ENCODE data around the gene FOSL1. TPM values are rescaled to one million over a fixed set of nuclear protein-coding genes. Genes with fewer than 3 reads are reported as not detected.

The FOSL1 gene
- total and polyA plus RNA-seq, 2 of the 13 experiments (the other 11 are each of a cell fraction or from before 2014, with no cell fraction given), result 4.0 to 4.1 TPM

DNA sequence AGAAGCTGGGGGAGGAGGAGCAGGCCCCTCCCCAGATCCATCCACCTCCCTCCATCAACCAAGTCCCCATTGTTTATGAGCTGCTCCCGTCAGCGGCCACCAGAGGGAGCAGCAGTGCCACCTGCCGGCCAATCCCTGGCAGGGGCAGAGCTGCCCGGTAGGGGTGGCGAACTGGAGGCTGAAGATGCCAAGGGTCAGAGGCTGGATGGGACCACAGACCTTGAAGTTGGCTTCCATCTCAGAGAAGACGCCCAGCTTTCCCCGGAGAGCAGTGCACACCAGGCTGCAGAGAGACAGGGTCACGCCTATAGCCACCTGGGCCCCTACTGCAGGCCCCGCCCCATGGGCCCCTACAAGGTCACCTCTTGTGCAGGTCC, 15.5 kb downstream of the FOSL1 start (continued):
- TF ChIP-seq ETS1 (CRISPR knock-in tag; IDR thresholded peaks at IDR 0.05), result no peak
- no peak for TF ChIP-seq NFE2L1 (CRISPR knock-in tag; IDR thresholded peaks at IDR 0.05; ENCODE audit: borderline replicate concordance)
- TF ChIP-seq ZNF274 (CRISPR knock-in tag; IDR thresholded peaks at IDR 0.05), result no peak
- TF ChIP-seq ZNF672 (CRISPR knock-in tag; IDR thresholded peaks at IDR 0.05), result no peak
- TF ChIP-seq KDM1A (CRISPR knock-in tag; IDR thresholded peaks at IDR 0.05), result no peak
- no peak for TF ChIP-seq MTF1 (CRISPR knock-in tag; IDR thresholded peaks at IDR 0.05)
- peak; percentile 51; the same call in 1 of the 2 replicates for TF ChIP-seq KAT8 (CRISPR knock-in tag; IDR thresholded peaks at IDR 0.05)
- peak; percentile 24 for TF ChIP-seq AGO2 (optimal IDR thresholded peaks at IDR 0.05; ENCODE audit: low read depth, low read length)
- TF ChIP-seq ZMYM2 (CRISPR knock-in tag; IDR thresholded peaks at IDR 0.05), result no peak
- TF ChIP-seq ZNF589 (CRISPR knock-in tag; conservative IDR thresholded peaks at IDR 0.05), result no peak
- no peak for TF ChIP-seq PAF1 (CRISPR knock-in tag; IDR thresholded peaks at IDR 0.05)
- no peak for TF ChIP-seq SNAPC4 (CRISPR knock-in tag; IDR thresholded peaks at IDR 0.05)
- no peak for TF ChIP-seq ZNF3 (CRISPR knock-in tag; IDR thresholded peaks at IDR 0.05)
- TF ChIP-seq ETV5 (CRISPR knock-in tag; IDR thresholded peaks at IDR 0.05; ENCODE audit: borderline replicate concordance), result no peak
- TF ChIP-seq JUND (CRISPR knock-in tag; IDR thresholded peaks at IDR 0.05), result no peak
- TF ChIP-seq MYNN (CRISPR knock-in tag; IDR thresholded peaks at IDR 0.05; ENCODE audit: low read depth), result no peak
- TF ChIP-seq ZNF644 (CRISPR knock-in tag; IDR thresholded peaks at IDR 0.05; ENCODE audit: low read depth), result no peak
- no peak for TF ChIP-seq GLI4 (CRISPR knock-in tag; IDR thresholded peaks at IDR 0.05; ENCODE audit: borderline replicate concordance)
- no peak for TF ChIP-seq ZNF564 (CRISPR knock-in tag; IDR thresholded peaks at IDR 0.05)
- TF ChIP-seq RFX5 (IDR thresholded peaks at IDR 0.05; ENCODE audit: low read depth, low read length), result no peak
- TF ChIP-seq ZNF296 (CRISPR knock-in tag; conservative IDR thresholded peaks at IDR 0.05), result no peak
- 0 out of 2 replicates have a peak, but pooled peaks have one; percentile 28 for TF ChIP-seq HDAC2 (CRISPR knock-in tag; IDR thresholded peaks at IDR 0.05)
- TF ChIP-seq, protein P1, sequence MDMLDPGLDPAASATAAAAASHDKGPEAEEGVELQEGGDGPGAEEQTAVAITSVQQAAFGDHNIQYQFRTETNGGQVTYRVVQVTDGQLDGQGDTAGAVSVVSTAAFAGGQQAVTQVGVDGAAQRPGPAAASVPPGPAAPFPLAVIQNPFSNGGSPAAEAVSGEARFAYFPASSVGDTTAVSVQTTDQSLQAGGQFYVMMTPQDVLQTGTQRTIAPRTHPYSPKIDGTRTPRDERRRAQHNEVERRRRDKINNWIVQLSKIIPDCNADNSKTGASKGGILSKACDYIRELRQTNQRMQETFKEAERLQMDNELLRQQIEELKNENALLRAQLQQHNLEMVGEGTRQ (IDR thresholded peaks at IDR 0.05; ENCODE audit: low read depth, low read length), result no peak
- TF ChIP-seq, protein P1 (CRISPR knock-in tag; IDR thresholded peaks at IDR 0.05; ENCODE audit: borderline replicate concordance), result no peak
- no peak for TF ChIP-seq ZNF740 (CRISPR knock-in tag; IDR thresholded peaks at IDR 0.05)
- TF ChIP-seq SRF (IDR thresholded peaks at IDR 0.05; ENCODE audit: low read depth, low read length), result no peak
